ENCODE results near the gene USHBP1.

DNA sequence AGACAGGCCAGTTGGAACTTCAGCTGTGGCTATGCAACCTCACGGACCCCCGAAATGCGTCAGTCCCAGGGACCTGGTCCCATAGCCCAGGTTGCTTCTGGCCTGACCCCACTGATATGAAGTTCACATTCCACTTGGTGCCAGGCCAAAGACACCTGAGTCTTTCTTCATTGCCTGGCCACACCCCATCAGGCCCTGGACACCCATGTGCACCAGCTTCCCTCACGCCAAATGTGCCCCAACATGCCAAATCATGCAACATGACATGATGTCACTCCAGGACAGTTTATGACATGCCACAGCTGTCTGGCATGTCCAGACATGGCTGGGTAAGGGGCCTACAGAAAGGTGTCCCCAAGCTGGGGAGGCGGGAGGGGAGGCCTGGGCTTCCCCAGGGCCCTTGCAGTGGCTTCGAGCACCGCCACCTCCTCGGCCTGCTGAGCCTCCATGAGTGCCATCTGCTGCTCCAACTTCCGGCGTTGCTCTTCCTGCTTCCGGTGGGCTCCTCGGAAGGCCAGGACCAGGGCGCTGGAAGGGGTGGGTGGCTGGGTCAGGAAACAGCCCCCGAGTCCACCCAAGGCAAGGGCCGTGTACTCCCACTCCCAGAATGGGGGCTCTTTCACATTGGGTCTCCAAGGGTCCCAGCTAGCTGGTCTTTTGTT, 14.5 kb downstream of the USHBP1 start:
- TF ChIP-seq, protein P1, sequence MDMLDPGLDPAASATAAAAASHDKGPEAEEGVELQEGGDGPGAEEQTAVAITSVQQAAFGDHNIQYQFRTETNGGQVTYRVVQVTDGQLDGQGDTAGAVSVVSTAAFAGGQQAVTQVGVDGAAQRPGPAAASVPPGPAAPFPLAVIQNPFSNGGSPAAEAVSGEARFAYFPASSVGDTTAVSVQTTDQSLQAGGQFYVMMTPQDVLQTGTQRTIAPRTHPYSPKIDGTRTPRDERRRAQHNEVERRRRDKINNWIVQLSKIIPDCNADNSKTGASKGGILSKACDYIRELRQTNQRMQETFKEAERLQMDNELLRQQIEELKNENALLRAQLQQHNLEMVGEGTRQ (CRISPR knock-in tag; IDR thresholded peaks at IDR 0.05), result no peak
- TF ChIP-seq, protein P2, sequence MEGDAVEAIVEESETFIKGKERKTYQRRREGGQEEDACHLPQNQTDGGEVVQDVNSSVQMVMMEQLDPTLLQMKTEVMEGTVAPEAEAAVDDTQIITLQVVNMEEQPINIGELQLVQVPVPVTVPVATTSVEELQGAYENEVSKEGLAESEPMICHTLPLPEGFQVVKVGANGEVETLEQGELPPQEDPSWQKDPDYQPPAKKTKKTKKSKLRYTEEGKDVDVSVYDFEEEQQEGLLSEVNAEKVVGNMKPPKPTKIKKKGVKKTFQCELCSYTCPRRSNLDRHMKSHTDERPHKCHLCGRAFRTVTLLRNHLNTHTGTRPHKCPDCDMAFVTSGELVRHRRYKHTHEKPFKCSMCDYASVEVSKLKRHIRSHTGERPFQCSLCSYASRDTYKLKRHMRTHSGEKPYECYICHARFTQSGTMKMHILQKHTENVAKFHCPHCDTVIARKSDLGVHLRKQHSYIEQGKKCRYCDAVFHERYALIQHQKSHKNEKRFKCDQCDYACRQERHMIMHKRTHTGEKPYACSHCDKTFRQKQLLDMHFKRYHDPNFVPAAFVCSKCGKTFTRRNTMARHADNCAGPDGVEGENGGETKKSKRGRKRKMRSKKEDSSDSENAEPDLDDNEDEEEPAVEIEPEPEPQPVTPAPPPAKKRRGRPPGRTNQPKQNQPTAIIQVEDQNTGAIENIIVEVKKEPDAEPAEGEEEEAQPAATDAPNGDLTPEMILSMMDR (IDR thresholded peaks at IDR 0.05), result no peak
- TF ChIP-seq, protein P3, sequence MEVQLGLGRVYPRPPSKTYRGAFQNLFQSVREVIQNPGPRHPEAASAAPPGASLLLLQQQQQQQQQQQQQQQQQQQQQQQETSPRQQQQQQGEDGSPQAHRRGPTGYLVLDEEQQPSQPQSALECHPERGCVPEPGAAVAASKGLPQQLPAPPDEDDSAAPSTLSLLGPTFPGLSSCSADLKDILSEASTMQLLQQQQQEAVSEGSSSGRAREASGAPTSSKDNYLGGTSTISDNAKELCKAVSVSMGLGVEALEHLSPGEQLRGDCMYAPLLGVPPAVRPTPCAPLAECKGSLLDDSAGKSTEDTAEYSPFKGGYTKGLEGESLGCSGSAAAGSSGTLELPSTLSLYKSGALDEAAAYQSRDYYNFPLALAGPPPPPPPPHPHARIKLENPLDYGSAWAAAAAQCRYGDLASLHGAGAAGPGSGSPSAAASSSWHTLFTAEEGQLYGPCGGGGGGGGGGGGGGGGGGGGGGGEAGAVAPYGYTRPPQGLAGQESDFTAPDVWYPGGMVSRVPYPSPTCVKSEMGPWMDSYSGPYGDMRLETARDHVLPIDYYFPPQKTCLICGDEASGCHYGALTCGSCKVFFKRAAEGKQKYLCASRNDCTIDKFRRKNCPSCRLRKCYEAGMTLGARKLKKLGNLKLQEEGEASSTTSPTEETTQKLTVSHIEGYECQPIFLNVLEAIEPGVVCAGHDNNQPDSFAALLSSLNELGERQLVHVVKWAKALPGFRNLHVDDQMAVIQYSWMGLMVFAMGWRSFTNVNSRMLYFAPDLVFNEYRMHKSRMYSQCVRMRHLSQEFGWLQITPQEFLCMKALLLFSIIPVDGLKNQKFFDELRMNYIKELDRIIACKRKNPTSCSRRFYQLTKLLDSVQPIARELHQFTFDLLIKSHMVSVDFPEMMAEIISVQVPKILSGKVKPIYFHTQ (CRISPR knock-in tag; IDR thresholded peaks at IDR 0.05), result no peak
- no peak for TF ChIP-seq ETV6 (CRISPR knock-in tag; IDR thresholded peaks at IDR 0.05)
- TF ChIP-seq TP53 (CRISPR knock-in tag; IDR thresholded peaks at IDR 0.05), result no peak
- TF ChIP-seq NR1H2 (CRISPR knock-in tag; IDR thresholded peaks at IDR 0.05), result no peak
- no peak for TF ChIP-seq NFE2L1 (CRISPR knock-in tag; IDR thresholded peaks at IDR 0.05)
- TF ChIP-seq NR2C2 (CRISPR knock-in tag; IDR thresholded peaks at IDR 0.05), result no peak

Measured in WTC11 (cell line).